NB4 (cell line): ENCODE results near the gene KIAA0930.

Source experiments
- POLR2A ChIP-seq: IDR thresholded peaks from 2 replicates; pipeline ENCODE4 v1.6.1; 2011; ENCODE audit warnings: mild to moderate bottlenecking; ENCODE audit not compliant: insufficient read length; ENCODE audit errors: extremely low read depth
- TF ChIP-seq, protein P1 (sequence below): IDR thresholded peaks from one replicate; pipeline ENCODE4 v1.5.1; 2012; ENCODE audit warnings: low read depth, low read length
- TF ChIP-seq, protein P2 (sequence below): IDR thresholded peaks from 2 replicates; pipeline ENCODE4 v1.6.1; 2011; ENCODE audit warnings: low read depth, low read length

DNA sequence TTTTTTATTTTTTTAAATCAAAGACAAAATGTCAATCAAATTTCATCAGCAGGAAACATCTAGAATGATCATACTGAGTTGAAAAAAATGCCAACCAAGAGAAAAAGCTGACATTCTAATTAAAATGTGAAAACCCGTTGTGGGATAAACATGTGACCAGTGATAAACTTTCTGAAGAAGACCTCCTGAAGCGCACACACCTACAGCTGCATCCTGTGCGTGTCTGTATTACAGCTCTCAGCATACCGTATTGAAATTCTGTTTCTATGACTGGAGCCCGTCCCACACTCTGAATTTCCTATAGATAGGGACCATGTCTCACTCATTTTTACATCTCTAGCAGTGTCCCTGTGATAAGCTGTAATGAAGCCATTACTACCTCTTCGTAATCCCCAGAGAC is 89.2 kb downstream of the KIAA0930 start:
- TF ChIP-seq, protein P1, sequence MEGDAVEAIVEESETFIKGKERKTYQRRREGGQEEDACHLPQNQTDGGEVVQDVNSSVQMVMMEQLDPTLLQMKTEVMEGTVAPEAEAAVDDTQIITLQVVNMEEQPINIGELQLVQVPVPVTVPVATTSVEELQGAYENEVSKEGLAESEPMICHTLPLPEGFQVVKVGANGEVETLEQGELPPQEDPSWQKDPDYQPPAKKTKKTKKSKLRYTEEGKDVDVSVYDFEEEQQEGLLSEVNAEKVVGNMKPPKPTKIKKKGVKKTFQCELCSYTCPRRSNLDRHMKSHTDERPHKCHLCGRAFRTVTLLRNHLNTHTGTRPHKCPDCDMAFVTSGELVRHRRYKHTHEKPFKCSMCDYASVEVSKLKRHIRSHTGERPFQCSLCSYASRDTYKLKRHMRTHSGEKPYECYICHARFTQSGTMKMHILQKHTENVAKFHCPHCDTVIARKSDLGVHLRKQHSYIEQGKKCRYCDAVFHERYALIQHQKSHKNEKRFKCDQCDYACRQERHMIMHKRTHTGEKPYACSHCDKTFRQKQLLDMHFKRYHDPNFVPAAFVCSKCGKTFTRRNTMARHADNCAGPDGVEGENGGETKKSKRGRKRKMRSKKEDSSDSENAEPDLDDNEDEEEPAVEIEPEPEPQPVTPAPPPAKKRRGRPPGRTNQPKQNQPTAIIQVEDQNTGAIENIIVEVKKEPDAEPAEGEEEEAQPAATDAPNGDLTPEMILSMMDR: no peak
- no peak for TF ChIP-seq POLR2A
- TF ChIP-seq, protein P2, sequence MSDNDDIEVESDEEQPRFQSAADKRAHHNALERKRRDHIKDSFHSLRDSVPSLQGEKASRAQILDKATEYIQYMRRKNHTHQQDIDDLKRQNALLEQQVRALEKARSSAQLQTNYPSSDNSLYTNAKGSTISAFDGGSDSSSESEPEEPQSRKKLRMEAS: no peak
